ENCODE data around the gene NUDT17. TPM values are rescaled to one million over a fixed set of nuclear protein-coding genes. Genes with fewer than 3 reads are reported as not detected.
"Not testable (repeated sequence)": the region's sequence is repeated elsewhere in the genome, so short reads cannot be mapped to it uniquely, and the experiment has no call there.

Gene NUDT17
- total and polyA plus RNA-seq, 5 donors: 4.1 to 7.2 (median 5.1) TPM

DNA sequence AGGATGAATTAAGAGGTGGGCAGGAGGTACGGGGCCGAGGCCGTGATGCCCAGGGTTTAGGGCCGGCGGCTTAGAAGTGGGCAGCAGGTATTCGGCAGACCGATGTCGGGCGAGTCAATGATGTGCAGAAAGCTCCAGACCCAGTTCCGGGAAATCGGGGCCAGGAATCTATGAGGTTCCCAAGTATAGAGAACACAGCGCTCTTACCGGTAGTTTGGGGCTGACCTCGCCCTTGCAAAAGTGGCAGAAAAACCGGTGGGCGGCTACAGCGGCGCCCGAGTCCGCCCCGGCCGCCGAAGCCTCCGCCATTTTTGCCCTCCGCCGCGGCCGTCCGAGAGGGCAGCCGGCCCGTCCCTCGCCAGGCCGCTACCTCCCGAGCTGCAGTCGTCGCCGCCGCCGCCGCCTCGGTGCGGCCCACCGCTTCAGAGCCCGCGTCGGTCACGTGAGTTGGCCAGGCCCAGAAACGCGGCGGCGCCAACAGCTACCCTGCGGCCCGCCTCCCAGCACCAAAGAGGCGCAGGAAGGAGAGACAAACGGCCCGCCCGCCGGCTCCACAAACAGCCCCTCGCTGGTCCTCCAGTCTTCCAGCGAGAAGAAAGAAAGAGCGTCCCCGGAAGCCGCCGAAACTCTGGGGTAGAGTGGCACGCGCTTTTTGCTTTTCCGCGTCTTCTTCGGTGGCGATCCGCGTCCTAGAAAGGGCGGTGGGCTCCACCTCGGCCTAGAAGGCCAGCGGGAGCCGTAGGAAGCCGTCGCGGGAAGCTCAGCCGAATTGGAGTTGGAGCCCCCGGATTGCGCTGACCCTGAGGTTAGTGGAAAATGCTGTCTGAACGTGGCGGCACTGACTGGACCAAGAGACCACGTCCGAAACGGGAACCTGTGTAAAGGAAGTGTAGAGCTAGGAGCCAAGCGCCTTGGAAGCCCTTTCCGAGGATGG is 21.6 kb upstream of the NUDT17 start, which contains the start of the genes POLR3C and RNF115:
Gene POLR3C, plus strand, starts transcription at position 636 of the 934 bp plus-strand sequence. CDS start 1,577 bp downstream, outside the sequence.
Gene RNF115, minus strand, starts transcription at position 531 of the 934 bp plus-strand sequence. Its CDS starts 222 bp downstream, at position 309.
- DNase-seq (peak; percentile 94 to 97 (median 97)), ATAC-seq (peak; percentile 96 to 98)
- intact Hi-C loops (cut with DNase I): no loop called here
- under 1% methylated on average over 89 of the region's 89 CpGs for WGBS
- Histone ChIP-seq H3K4me3 (ENCODE audit: low read length) (peak within 1 kb of the TSS; percentile 76), H3K27ac (ENCODE audit: low read length) (peak within 1 kb of the TSS; percentile 59), H3K27me3 (ENCODE audit: control insufficient read depth, insufficient read depth) (no peaks in the 10 kb centered on the region), H3K4me1 (ENCODE audit: control insufficient read depth, insufficient read depth, low read length) (peaks cover 3% of the 10 kb centered on the region), H3K9me3 (ENCODE audit: control insufficient read depth, low read length) (no peaks in the 10 kb centered on the region)

DNA sequence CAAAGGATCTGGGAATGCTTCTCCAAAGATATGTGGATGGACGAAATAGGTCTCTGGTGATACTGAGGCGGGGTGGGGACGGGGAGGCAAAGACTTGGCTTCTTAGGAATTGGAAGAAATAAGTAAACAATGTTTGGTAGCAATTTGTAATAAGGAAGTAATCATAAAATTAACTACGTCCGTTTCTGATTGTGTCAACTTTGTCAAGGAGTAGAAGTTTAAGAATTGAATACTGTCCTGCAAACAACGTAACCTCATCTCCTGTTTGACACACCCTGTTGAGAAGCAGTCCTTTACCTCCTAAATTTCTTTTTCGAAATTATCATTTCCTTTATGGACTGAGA is 21.0 kb upstream of the NUDT17 start:
- H3K4me1 ChIP-seq (ENCODE audit: control insufficient read depth, insufficient read depth, low read length): peaks cover 3% of the 10 kb centered on the region
- peak overlapping the region; percentile 76 for H3K4me3 ChIP-seq (ENCODE audit: low read length)
- no peaks in the 10 kb centered on the region for H3K27me3 ChIP-seq (ENCODE audit: control insufficient read depth, insufficient read depth)
- intact Hi-C loops (cut with DNase I): no loop called here
- H3K9me3 ChIP-seq (ENCODE audit: control insufficient read depth, low read length): no peaks in the 10 kb centered on the region
- ATAC-seq: no peak
- WGBS: under 1% methylated on average over 7 of the region's 7 CpGs
- peak overlapping the region; percentile 59 for H3K27ac ChIP-seq (ENCODE audit: low read length)
- no peak for DNase-seq

- Histone ChIP-seq H3K9me3 (ENCODE audit: control insufficient read depth, low read length) (no peaks in the 10 kb centered on the region), H3K27me3 (ENCODE audit: control insufficient read depth, insufficient read depth) (no peaks in the 10 kb centered on the region), H3K27ac (ENCODE audit: low read length) (no peak overlapping the region), H3K4me1 (ENCODE audit: control insufficient read depth, insufficient read depth, low read length) (peaks cover 3% of the 10 kb centered on the region), H3K4me3 (ENCODE audit: low read length) (no peak overlapping the region)
- DNase-seq (no peak), ATAC-seq (no peak)
- intact Hi-C loops (cut with DNase I): no loop called here
- WGBS: 93% methylated on average over 2 of the region's 2 CpGs
These were observed 19.4 kb upstream of the NUDT17 start for GRCh38 chr1:145826030-145826429.

GRCh38 chr1:145827966-145828365 is 17.5 kb upstream of the NUDT17 start:
- DNase-seq (no peak), ATAC-seq (no peak)
- intact Hi-C loops (cut with DNase I): no loop called here
- Histone ChIP-seq H3K9me3 (ENCODE audit: control insufficient read depth, low read length) (no peaks in the 10 kb centered on the region), H3K4me1 (ENCODE audit: control insufficient read depth, insufficient read depth, low read length) (peaks cover 3% of the 10 kb centered on the region), H3K27ac (ENCODE audit: low read length) (no peak overlapping the region), H3K4me3 (ENCODE audit: low read length) (no peak overlapping the region), H3K27me3 (ENCODE audit: control insufficient read depth, insufficient read depth) (no peaks in the 10 kb centered on the region)

DNA sequence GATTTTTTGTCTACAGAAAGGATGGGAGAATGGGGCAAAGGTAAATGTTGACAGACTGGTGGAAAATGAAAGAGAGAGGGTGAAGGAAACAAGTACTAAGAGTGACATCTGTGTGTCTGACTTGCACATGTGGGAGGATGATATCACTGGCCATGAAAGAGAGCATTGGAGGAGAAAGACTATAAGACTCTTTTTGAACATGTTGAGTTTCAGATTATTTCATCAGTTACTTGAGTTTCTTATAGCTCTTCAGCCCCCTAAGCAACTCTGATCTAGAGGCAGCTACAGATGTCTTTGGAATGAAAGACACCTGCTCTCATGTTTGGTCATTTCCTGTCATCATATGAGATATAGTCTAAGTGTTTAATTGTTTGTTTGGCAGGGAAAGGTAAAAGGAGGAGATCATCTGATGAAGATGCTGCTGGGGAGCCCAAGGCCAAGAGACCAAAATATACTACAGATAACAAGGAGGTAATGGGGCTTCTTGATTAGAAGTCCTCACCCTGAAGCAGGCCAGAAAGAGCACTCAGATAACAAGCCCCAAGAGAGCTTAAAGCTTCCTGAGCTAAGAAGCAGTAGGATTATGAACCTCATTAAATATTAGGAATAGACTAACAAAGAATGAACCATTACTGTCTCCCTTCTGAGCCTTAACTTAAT is 16.9 kb upstream of the NUDT17 start:
- ATAC-seq (no peak), DNase-seq (no peak)
- H3K4me1 ChIP-seq (ENCODE audit: control insufficient read depth, insufficient read depth, low read length): peaks cover 3% of the 10 kb centered on the region
- H3K4me3 ChIP-seq (ENCODE audit: low read length): no peak overlapping the region
- no peak overlapping the region for H3K27ac ChIP-seq (ENCODE audit: low read length)
- H3K27me3 ChIP-seq (ENCODE audit: control insufficient read depth, insufficient read depth): no peaks in the 10 kb centered on the region
- intact Hi-C loops (cut with DNase I): no loop called here
- no peaks in the 10 kb centered on the region for H3K9me3 ChIP-seq (ENCODE audit: control insufficient read depth, low read length)

GRCh38 chr1:145830810-145831209 is 14.6 kb upstream of the NUDT17 start:
- H3K27me3 ChIP-seq (ENCODE audit: control insufficient read depth, insufficient read depth); DNase-seq; intact Hi-C loops (cut with DNase I); H3K9me3 ChIP-seq (ENCODE audit: control insufficient read depth, low read length); ATAC-seq; H3K27ac ChIP-seq (ENCODE audit: low read length); H3K4me1 ChIP-seq (ENCODE audit: control insufficient read depth, insufficient read depth, low read length); H3K4me3 ChIP-seq (ENCODE audit: low read length): not testable (repeated sequence)
- 99% methylated on average over 2 of the region's 2 CpGs for WGBS

DNA sequence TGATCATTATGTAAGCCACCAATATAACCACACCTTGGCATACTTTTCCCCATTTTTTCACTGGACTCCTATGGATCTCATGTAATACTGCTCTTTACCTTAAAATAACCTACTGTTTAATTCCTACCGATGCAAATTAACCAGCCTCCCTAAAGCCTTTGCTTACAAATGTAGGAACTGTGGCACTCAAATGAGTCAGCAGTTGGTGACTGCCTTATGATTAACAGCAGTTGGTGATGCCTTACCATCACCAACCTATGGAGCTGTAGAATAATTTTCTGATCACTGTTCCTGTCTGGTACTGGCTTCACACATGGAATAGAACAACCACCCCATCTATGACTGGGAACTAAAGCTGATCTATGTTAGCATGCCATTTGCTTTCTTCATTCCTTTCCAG is 7.8 kb upstream of the NUDT17 start:
- DNase-seq (no peak), ATAC-seq (no peak)
- 94% methylated on average over 1 of the region's 1 CpG for WGBS
- H3K27ac ChIP-seq (ENCODE audit: low read length): no peak overlapping the region
- no peaks in the 10 kb centered on the region for H3K27me3 ChIP-seq (ENCODE audit: control insufficient read depth, insufficient read depth)
- intact Hi-C loops (cut with DNase I): no loop called here
- no peak overlapping the region for H3K4me3 ChIP-seq (ENCODE audit: low read length)
- H3K4me1 ChIP-seq (ENCODE audit: control insufficient read depth, insufficient read depth, low read length): no peaks in the 10 kb centered on the region
- no peaks in the 10 kb centered on the region for H3K9me3 ChIP-seq (ENCODE audit: control insufficient read depth, low read length)

DNA sequence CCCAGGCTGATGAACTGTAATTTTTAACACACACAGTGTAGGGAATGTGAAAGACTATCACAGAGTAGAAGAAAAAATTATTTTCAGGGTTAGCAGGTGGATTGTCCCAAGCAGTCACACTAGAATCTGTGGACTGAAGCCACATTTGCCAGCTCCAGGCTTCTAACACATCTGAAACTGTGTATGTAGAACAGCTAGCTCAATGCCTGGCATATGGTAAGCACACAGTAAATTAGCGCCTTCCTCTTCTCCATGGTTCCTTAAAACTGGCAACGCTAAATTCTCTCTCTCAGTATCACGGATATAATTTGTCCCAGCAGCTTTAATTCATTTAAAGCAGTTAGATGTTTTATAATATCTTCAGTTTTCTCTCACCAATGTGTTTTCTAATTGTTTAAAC is 2.4 kb upstream of the NUDT17 start:
- H3K27ac ChIP-seq (ENCODE audit: low read length): no peak overlapping the region
- no peaks in the 10 kb centered on the region for H3K9me3 ChIP-seq (ENCODE audit: control insufficient read depth, low read length)
- H3K4me1 ChIP-seq (ENCODE audit: control insufficient read depth, insufficient read depth, low read length): no peaks in the 10 kb centered on the region
- no peaks in the 10 kb centered on the region for H3K27me3 ChIP-seq (ENCODE audit: control insufficient read depth, insufficient read depth)
- WGBS: 94% methylated on average over 3 of the region's 3 CpGs
- DNase-seq: no peak
- no peak overlapping the region for H3K4me3 ChIP-seq (ENCODE audit: low read length)
- ATAC-seq: no peak
- intact Hi-C loops (cut with DNase I): loop anchor here in 3 of 4 donors (5.0 to 10.0 kb wide), 3 partner anchors 72 to 172 kb away; partner anchors contain the start of genes ITGA10 (in 1 of the 3) and PEX11B (in 1 of the 3)

DNA sequence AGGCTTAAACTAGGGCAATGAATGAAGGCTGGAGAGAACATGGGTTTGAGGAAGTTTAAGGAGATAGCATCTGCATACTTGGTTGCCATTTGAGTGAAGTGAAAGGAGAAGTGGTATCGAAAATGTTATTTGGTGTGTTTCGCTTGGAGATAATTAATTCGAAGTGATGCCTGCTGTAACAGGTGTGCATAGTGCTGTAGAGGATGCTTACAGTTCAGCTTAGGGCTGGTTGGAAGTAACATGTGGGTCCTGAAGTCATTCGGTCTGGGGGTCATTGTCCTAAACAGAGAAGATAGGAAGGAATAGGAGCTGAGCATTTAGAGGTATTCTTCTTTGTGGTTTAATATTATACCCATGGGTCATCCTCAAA is 301 bp upstream of the NUDT17 start:
- Histone ChIP-seq H3K4me3 (ENCODE audit: low read length) (peak overlapping the region; percentile 63), H3K27me3 (ENCODE audit: control insufficient read depth, insufficient read depth) (no peaks in the 10 kb centered on the region), H3K9me3 (ENCODE audit: control insufficient read depth, low read length) (no peaks in the 10 kb centered on the region), H3K27ac (ENCODE audit: low read length) (no peak overlapping the region), H3K4me1 (ENCODE audit: control insufficient read depth, insufficient read depth, low read length) (no peaks in the 10 kb centered on the region)
- intact Hi-C loops (cut with DNase I): loop anchor here in 3 of 4 donors (5.0 to 10.0 kb wide), 3 partner anchors 70 to 170 kb away; partner anchors contain the start of genes ITGA10 (in 1 of the 3) and PEX11B (in 1 of the 3)
- 14% methylated on average over 4 of the region's 4 CpGs for WGBS
- ATAC-seq (peak; percentile 15 to 51), DNase-seq (no peak)

GRCh38 chr1:145846201-145846612 is 777 bp downstream of the NUDT17 start:
- ATAC-seq: peak; percentile 34 to 63

GRCh38 chr1:145847827-145848226 is 2.4 kb downstream of the NUDT17 start:
- WGBS: 71% methylated on average over 3 of the region's 3 CpGs
- Histone ChIP-seq H3K9me3 (ENCODE audit: control insufficient read depth, low read length) (no peaks in the 10 kb centered on the region), H3K27me3 (ENCODE audit: control insufficient read depth, insufficient read depth) (no peaks in the 10 kb centered on the region), H3K27ac (ENCODE audit: low read length) (no peak overlapping the region), H3K4me1 (ENCODE audit: control insufficient read depth, insufficient read depth, low read length) (no peaks in the 10 kb centered on the region), H3K4me3 (ENCODE audit: low read length) (no peak overlapping the region)
- ATAC-seq (no peak), DNase-seq (no peak)
- intact Hi-C loops (cut with DNase I): loop anchor here in 3 of 4 donors (5.0 to 10.0 kb wide), 3 partner anchors 67 to 167 kb away; partner anchors contain the start of genes ITGA10 (in 1 of the 3) and PEX11B (in 1 of the 3)

More at GRCh38 chr1:145846201-145846612, 777 bp downstream of the NUDT17 start:
- 61% methylated on average over 3 of the region's 3 CpGs for WGBS
- peak overlapping the region; percentile 63 for H3K4me3 ChIP-seq (ENCODE audit: low read length)
- no peaks in the 10 kb centered on the region for H3K9me3 ChIP-seq (ENCODE audit: control insufficient read depth, low read length)
- no peaks in the 10 kb centered on the region for H3K27me3 ChIP-seq (ENCODE audit: control insufficient read depth, insufficient read depth)
- peak overlapping the region; percentile 14 for H3K27ac ChIP-seq (ENCODE audit: low read length)
- DNase-seq: no peak
- H3K4me1 ChIP-seq (ENCODE audit: control insufficient read depth, insufficient read depth, low read length): no peaks in the 10 kb centered on the region
- intact Hi-C loops (cut with DNase I): loop anchor here in 3 of 4 donors (5.0 to 10.0 kb wide), 3 partner anchors 69 to 169 kb away; partner anchors contain the start of genes ITGA10 (in 1 of the 3) and PEX11B (in 1 of the 3)

Data from right cardiac atrium (tissue), 5 donors.